ENCODE results near the gene ABHD17A.
"Not testable (repeated sequence)": the region's sequence is repeated elsewhere in the genome, so short reads cannot be mapped to it uniquely, and the experiment has no call there.

Gene ABHD17A

DNA sequence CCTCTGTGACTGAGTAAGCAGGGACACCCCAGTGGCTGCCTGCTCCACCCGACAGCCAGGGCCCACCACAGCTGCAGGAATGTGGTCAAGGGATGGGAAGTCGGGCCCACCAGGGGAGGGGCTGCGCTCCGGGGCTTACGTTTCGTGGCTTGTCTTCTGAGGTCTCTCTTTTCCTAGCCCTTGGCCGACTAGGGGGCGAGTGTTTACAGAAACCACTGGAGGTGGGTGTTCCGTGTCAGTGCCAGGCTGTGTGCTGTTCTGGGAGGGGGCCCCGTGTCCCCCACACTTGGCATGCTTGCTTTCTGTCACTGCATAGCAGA, 24.4 kb upstream of the ABHD17A start:
- no peak for DNase-seq

- DNase-seq: no peak
Measured at GRCh38 chr19:1908364-1908678, 23.0 kb upstream of the ABHD17A start.

DNA sequence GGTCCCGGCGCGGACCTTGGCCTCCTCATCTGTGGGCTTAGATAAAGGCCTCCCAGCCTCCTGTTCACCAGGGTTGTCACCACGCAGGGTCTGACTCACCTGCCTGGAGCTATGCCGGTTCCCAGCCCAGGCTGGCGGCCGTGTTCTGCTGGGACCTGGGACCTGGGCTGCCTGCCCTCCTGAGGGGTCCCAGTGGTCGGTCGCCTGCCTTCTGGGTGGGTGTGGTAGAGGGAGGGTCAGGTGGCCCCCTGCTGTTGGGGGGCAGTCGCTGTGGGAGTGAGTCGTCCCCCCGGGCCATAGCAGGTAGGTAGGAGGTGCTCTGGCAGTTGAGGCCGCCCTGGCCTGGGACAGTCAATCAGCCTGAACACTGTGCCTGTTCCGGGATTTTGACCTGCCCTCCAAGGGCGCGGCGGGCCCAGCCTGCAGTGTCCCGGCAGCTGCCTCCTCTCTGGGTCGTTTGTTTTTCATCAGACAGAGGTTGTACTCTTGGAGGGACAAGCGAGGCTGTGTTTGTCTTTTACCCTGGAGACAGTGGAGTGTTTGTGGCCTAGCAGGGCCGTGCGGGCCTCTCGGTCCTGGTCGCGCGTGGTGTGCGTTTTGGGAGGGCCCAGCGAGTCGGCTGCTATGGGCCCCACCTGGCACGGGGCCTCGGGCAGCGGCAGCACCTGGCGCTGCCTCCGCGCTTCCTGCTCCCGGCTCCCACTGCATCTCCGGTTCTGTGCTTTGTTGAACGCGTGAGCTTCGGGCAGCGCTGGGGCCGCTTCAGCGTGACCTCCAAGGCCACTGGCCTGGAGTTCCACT, 22.5 kb upstream of the ABHD17A start:
- no peak for DNase-seq

DNA sequence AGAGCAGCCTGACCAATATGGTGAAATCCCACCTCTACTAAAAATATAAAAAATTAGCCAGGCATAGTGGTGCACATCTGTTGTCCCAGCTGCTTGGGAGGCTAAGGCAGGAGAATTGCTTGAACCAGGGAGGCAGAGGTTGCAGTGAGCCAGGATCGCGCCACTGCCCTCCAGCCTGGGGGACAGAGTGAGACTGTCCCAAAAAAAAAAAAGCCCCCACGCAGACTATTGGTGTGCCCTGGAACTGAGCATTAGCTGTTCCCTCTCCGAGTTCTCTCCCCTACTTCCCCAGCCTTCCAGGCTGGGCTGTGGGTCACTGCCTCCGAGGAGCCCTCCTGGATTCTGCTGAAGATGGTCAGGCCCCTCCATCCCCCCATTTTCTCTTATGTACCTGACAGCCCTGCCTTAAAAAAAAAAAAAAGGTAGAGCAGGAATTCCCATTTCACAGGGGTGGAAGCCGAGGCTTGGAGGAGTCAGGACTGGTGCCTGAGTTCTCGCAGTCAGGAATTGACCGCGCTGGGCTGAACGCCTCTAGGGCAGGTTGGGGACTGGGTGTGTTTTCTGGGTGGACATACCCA, 21.8 kb upstream of the ABHD17A start:
- no peak for DNase-seq

DNA sequence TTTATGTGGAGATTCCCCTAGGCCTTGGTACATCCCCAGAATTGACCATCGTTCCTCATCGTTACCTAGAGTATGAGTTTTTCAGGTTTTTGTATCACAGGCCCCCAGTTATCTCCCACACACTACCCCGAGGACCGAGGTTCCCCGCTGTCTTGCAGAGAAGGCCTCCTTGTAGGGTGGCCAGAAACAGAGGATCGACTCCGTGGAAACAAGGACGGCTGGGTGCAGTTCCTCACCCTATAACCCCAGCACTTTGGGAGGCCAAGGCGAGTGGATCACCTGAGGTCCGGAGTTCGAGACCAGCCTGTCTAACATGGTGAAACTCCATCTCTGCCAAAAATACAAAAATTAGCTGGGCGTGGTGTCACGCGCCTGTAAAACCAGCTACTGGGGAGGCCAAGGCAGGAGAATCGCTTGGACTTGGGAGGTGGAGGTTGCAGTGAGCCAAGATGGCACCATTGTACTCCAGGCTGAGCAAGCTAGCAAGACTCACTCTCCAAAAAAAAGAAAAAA, 20.6 kb upstream of the ABHD17A start:
- DNase-seq: no peak

DNA sequence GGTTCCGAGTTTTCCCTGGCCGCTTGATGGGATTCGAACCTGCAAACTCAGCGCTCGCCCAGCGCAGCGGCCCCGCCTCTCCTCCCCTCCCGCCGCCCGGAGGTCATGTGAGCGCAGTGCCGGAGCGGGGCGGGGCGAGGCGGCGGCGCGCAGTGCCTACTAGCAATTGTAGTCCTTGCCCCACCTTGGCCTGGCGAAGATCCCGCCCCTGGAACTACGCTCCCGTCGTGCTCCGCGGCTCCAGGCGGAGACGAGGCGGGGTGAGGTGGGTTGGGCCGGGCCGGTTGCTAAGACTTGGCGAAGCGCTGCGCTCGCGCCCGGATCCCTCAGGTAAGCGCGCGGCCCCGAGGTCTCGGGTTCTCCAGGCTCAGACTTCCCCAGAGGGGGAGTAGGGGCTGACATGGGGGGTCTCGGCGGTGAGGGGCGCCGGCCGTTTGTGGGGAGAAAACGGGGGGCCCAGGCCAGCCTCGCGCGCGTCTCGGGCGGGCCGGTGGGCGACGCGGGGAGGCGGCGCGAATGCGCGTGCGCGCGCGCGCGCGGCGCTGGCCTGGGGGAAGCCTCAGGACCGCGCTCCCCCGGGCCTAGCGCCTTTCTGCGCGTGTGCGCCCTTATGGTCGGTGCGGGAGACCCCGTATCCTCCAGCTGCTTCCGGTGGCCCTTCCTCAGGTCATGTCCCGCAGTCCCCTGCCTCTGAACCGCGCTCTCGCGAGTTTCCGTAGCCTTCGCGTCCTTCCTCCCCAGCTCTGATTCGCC, 20.0 kb upstream of the ABHD17A start, which contains the start of the genes ADAT3 and SCAMP4:
Gene ADAT3 (plus strand): TSS at position 290 of the 753 bp plus-strand sequence. CDS start 6,649 bp downstream, outside the sequence.
Gene SCAMP4 (plus strand): TSS at position 290 of the 753 bp plus-strand sequence. CDS start 9,621 bp downstream, outside the sequence.
- peak; percentile 99 for DNase-seq

GRCh38 chr19:1904860-1905109, 19.5 kb upstream of the ABHD17A start:
- no peak for DNase-seq

GRCh38 chr19:1902923-1903322, 17.6 kb upstream of the ABHD17A start:
- no peak for DNase-seq

GRCh38 chr19:1901940-1902404, 16.7 kb upstream of the ABHD17A start:
- DNase-seq: peak; percentile 23

GRCh38 chr19:1896508-1896907, 11.2 kb upstream of the ABHD17A start:
- DNase-seq: peak; percentile 21

GRCh38 chr19:1893791-1894190, 8.5 kb upstream of the ABHD17A start:
- DNase-seq: peak; percentile 26

- no peak for DNase-seq
Measured at GRCh38 chr19:1889907-1890306, 4.6 kb upstream of the ABHD17A start.

GRCh38 chr19:1888385-1888784, 3.1 kb upstream of the ABHD17A start:
- no peak for DNase-seq

DNA sequence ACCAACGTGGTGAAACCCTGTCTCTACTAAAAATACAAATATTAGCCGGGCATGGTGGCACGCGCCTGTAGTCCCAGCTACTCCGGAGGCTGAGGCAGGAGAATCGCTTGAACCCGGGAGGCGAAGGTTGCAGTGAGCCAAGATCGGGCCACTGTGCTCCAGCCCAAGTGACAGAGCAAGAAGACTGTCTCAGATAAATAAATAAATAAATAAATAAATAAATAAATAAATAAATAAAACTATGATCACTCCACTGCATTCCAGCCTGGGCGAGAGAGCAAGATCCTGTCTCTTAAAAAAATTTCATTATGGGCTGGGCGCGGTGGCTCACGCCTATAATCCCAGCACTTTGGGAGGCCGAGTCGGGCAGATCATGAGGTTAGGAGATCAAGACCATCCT, 1.1 kb upstream of the ABHD17A start:
- not testable (repeated sequence) for DNase-seq

DNA sequence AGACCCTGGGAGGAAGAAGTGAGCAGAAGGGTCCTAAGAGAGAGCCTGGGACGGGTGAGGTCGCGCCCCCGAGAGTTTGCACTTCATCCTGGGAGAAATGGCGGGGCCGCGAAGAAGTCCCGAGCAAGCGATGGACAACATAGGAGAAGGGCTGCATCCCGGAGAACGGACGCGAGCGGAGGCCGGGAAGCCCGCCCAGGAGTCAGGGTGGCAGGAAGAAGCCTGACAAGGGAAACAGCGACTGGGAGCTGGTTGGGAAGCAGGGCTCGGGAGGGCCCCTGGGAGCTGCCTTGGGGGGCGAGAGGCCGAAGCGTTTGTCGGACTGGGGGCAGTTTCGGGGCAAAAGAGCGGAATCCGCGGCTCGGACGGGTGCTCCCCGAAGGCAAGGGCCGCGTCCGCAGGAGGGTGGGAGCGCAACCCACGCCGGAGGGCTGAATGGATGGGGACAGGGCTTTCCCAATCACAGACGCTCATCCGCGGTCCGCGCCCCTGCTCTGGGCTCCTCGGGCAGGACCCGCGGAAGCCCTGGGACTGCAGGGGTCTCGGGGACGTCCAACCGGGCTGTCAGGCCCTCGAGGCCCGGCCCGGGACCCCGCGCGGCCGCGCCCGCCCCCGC, 469 bp downstream of the ABHD17A start:
- DNase-seq: peak; percentile 31

GRCh38 chr19:1884291-1884718, 991 bp downstream of the ABHD17A start:
- peak; percentile 30 for DNase-seq

GRCh38 chr19:1883784-1884183, 1.5 kb downstream of the ABHD17A start:
- peak; percentile 23 for DNase-seq

DNA sequence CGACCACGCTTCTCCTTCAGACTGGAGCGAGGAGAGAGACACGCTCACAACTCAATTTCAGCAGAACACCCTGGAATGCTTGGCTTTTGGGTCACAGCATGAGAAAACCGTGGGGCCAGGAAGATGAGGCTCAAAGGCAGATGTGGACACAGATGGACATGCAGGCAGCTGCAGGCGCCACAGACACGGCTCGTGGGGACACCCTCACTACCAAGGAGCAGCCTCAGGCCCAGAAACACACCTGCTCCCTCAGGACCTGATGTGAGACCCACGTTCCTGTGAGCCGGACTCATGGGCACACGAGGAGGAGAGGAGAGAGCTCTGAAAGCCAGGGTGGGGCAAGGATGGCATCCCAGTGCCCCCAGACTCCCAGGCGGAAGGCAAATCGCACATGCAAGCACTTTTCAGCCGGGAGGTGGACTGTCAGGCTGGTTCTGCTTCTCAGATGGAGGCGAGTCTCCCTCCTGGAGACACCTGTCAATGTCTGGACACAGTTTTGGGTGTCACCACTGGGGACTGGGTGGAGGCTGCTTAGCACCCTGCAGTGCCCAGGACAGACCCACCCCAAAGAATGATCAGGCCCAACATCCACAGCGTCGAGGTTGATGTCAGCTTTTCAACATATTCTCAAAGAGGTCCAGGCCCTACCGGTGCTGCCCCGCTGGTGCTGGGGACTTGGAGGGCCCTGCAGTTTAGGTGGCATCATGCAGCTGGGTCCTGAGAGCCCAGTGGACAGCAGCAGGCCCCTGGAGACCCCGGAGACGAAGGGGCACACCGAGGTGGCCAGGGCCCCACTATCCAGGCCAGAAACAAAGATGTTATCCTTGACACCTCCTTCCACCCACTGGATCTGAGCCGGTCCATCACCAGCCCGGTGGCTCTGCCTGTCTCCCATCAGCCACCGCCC, 2.3 kb downstream of the ABHD17A start:
- peak; percentile 33 for DNase-seq

- peak; percentile 31 for DNase-seq
Measured at GRCh38 chr19:1882089-1882785, 3.1 kb downstream of the ABHD17A start.

DNA sequence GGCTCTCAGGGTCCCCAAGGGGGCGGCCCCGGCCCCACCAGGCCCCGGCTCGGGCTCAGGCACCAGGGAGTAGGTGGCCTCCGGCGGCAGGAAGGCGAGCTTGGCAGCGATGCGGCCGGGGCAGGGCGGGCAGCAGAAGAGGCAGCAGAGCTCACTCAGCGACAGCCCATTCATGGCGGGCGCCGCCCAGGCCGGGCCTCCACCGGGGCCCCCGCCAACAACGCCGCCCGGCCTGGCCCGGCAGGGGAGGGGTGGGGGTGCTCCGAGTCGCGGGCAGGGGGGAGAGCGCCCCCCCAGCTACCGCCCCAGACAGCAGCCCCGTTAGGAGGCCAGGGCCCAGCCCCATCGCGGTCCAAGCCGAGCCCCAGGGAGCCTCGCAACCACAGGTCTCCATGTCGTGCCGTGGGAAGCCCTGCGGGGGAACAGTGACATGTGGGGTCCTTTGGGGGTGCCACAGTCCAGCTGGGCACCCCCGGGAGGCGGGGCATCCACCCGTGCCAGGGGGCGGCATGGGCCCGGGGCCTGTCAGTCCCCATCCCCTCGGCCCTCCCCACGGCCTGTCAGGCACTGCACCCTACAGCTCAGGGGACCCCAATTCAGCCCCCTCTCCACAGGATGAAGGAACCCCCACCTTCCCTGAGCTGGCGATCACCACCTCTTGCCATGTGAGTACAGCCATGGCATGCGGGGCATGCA, 3.8 kb downstream of the ABHD17A start:
- peak; percentile 30 for DNase-seq

Data from left hindlimb (tissue), 1 donor.